H9 (cell line): ENCODE results near the gene ITGA2. TPM values are rescaled to one million over a fixed set of nuclear protein-coding genes. Genes with fewer than 3 reads are reported as not detected.

Experiments used
- DNase-seq: peaks from one replicate; pipeline ENCODE4 v3.0.0-alpha.2; 2017
- H2AFZ ChIP-seq: one replicate; pipeline ENCODE4 v1.6.1; 2013; ENCODE audit warnings: mild to moderate bottlenecking, low read length, control low read depth, moderate library complexity
- H2AK5ac ChIP-seq: 2 replicates; pipeline ENCODE4 v1.6.1; 2013; ENCODE audit warnings: low read length, control low read depth, mixed read lengths; ENCODE audit not compliant: insufficient read length
- H2BK120ac ChIP-seq: one replicate; pipeline ENCODE4 v1.6.1; 2013; ENCODE audit warnings: low read depth, mild to moderate bottlenecking, low read length, control low read depth, inconsistent platforms; ENCODE audit not compliant: poor library complexity, severe bottlenecking
- H2BK12ac ChIP-seq: 2 replicates; pipeline ENCODE4 v1.6.1; 2013; ENCODE audit warnings: low read length, control low read depth, mixed read lengths, low read depth; ENCODE audit not compliant: insufficient read length
- H2BK15ac ChIP-seq: 2 replicates; pipeline ENCODE4 v1.6.1; 2013; ENCODE audit warnings: low read depth, low read length, control low read depth
- H2BK20ac ChIP-seq: one replicate; pipeline ENCODE4 v1.6.1; 2013; ENCODE audit warnings: low read depth, mild to moderate bottlenecking, low read length, control low read depth, inconsistent platforms; ENCODE audit not compliant: poor library complexity, severe bottlenecking
- H2BK5ac ChIP-seq: 2 replicates; pipeline ENCODE4 v1.6.1; 2013; ENCODE audit warnings: low read length, control low read depth, mixed read lengths; ENCODE audit not compliant: insufficient read length
- H3K14ac ChIP-seq: 2 replicates; pipeline ENCODE4 v1.6.1; 2013; ENCODE audit warnings: low read length, control low read depth; ENCODE audit not compliant: insufficient read depth
- H3K18ac ChIP-seq: 2 replicates; pipeline ENCODE4 v1.6.1; 2013; ENCODE audit warnings: low read depth, mild to moderate bottlenecking, mixed read lengths, low read length, control low read depth; ENCODE audit not compliant: insufficient read length
- H3K23ac ChIP-seq: 2 replicates; pipeline ENCODE4 v1.6.1; 2013; ENCODE audit warnings: low read length, control low read depth, mixed read lengths, low read depth; ENCODE audit not compliant: insufficient read length
- H3K23me2 ChIP-seq: 2 replicates; pipeline ENCODE4 v1.6.1; 2013; ENCODE audit warnings: low read depth, mild to moderate bottlenecking, mixed read lengths, low read length, control low read depth; ENCODE audit not compliant: insufficient read length, poor library complexity, severe bottlenecking
- H3K27ac ChIP-seq: 2 replicates; pipeline ENCODE4 v1.5.1; 2013; ENCODE audit warnings: low read length, control low read depth, mixed read lengths, low read depth; ENCODE audit not compliant: insufficient read length
- H3K27me3 ChIP-seq: 2 replicates; pipeline ENCODE4 v1.6.1; 2013; ENCODE audit warnings: low read length, control low read depth, inconsistent platforms; ENCODE audit not compliant: insufficient read depth
- H3K4ac ChIP-seq: 2 replicates; pipeline ENCODE4 v1.6.1; 2013; ENCODE audit warnings: low read depth, mild to moderate bottlenecking, control low read depth, inconsistent platforms, low read length, moderate library complexity
- H3K4me1 ChIP-seq: 2 replicates; pipeline ENCODE4 v1.6.1; 2013; ENCODE audit warnings: low read length, control low read depth, inconsistent platforms; ENCODE audit not compliant: insufficient read depth
- H3K4me2 ChIP-seq: 2 replicates; pipeline ENCODE4 v1.6.1; 2013; ENCODE audit warnings: low read length, control low read depth, mixed read lengths; ENCODE audit not compliant: insufficient read length, insufficient read depth
- H3K56ac ChIP-seq: 2 replicates; pipeline ENCODE4 v1.6.1; 2013; ENCODE audit warnings: low read depth, mild to moderate bottlenecking, mixed read lengths, low read length, control low read depth; ENCODE audit not compliant: insufficient read length
- H3K79me1 ChIP-seq: 2 replicates; pipeline ENCODE4 v1.6.1; 2013; ENCODE audit warnings: low read depth, mild to moderate bottlenecking, moderate library complexity, low read length, control low read depth, inconsistent platforms; ENCODE audit not compliant: insufficient read depth, poor library complexity, severe bottlenecking
- H3K79me2 ChIP-seq: 2 replicates; pipeline ENCODE4 v1.6.1; 2013; ENCODE audit warnings: low read length, control low read depth, inconsistent platforms; ENCODE audit not compliant: insufficient read depth
- H3K9ac ChIP-seq: 2 replicates; pipeline ENCODE4 v1.6.1; 2013; ENCODE audit warnings: low read length, control low read depth, mixed read lengths; ENCODE audit not compliant: insufficient read length; ENCODE audit errors: extremely low read depth
- H3K9me3 ChIP-seq: one replicate; pipeline ENCODE4 v1.6.1; 2013; ENCODE audit warnings: low read depth, low read length, inconsistent platforms; ENCODE audit not compliant: control insufficient read depth
- H3T11ph ChIP-seq: one replicate; pipeline ENCODE4 v1.6.1; 2013; ENCODE audit warnings: mild to moderate bottlenecking, low read length, control low read depth, inconsistent platforms
- H4K20me1 ChIP-seq: one replicate; pipeline ENCODE4 v1.6.1; 2013; ENCODE audit not compliant: control insufficient read depth, insufficient read length, insufficient read depth
- H4K5ac ChIP-seq: 2 replicates; pipeline ENCODE4 v1.6.1; 2013; ENCODE audit warnings: low read depth, mild to moderate bottlenecking, mixed read lengths, low read length, control low read depth; ENCODE audit not compliant: insufficient read length
- H4K8ac ChIP-seq: replicated peaks from 2 replicates; pipeline ENCODE4 v1.6.1; 2013; ENCODE audit warnings: low read length, control low read depth, mixed read lengths, low read depth; ENCODE audit not compliant: insufficient read length
- H4K91ac ChIP-seq: 2 replicates; pipeline ENCODE4 v1.6.1; 2013; ENCODE audit warnings: low read depth, mild to moderate bottlenecking, moderate library complexity, mixed read lengths, low read length, control low read depth; ENCODE audit not compliant: insufficient read length
- H3K27ac Mint-ChIP-seq, 3 experiments: 2 replicates in 2 of 3; 3 replicates in 1 of 3; pipeline ENCODE4 v1.8.0; 2020 to 2021; ENCODE audit warnings: mixed read lengths in 3 of 3, mild to moderate bottlenecking in 1 of 3, moderate library complexity in 1 of 3
- H3K27me3 Mint-ChIP-seq: 2 replicates; pipeline ENCODE4 v1.8.0; 2021; ENCODE audit warnings: low read depth, mild to moderate bottlenecking, moderate library complexity, mixed read lengths
- H3K36me3 Mint-ChIP-seq, 3 experiments: 2 replicates in 2 of 3; 3 replicates in 1 of 3; pipeline ENCODE4 v1.8.0; 2020 to 2021; ENCODE audit warnings: low read depth in 3 of 3, mixed read lengths in 3 of 3; ENCODE audit not compliant: insufficient read depth in 1 of 3
- H3K4me1 Mint-ChIP-seq, 2 experiments: 2 replicates each; pipeline ENCODE4 v1.8.0; 2020; ENCODE audit warnings: mixed read lengths in 2 of 2
- H3K4me3 Mint-ChIP-seq, 2 experiments: 2 replicates in 1 of 2; 3 replicates in 1 of 2; pipeline ENCODE4 v1.8.0; 2020 to 2021; ENCODE audit warnings: mild to moderate bottlenecking in 2 of 2, mixed read lengths in 2 of 2, moderate library complexity in 1 of 2
- H3K9me3 Mint-ChIP-seq, 2 experiments: 2 replicates in 1 of 2; 3 replicates in 1 of 2; pipeline ENCODE4 v1.8.0; 2020; ENCODE audit warnings: mild to moderate bottlenecking in 2 of 2, mixed read lengths in 2 of 2, moderate library complexity in 1 of 2
- CTCF ChIP-seq: fragments of 200-600 bp; sonication (generic); conservative IDR thresholded peaks from 3 replicates; pipeline ENCODE4 v1.8.0; 2021; ENCODE audit warnings: antibody characterized with exemption, mild to moderate bottlenecking
- WGBS: extraction: QIAGEN DNeasy Blood & Tissue Kit; methylation state at CpG from one replicate; pipeline ENCODE4 v1.1.7; 2013; ENCODE audit warnings: missing lambda C conversion rate, low lambda C conversion rate, mixed read lengths; ENCODE audit not compliant: insufficient read length; ENCODE audit errors: extremely low coverage; 5-methylcytosine and 5-hydroxymethylcytosine counted together
- total RNA-seq: library from RNA; stranded (reverse); gene quantifications from 2 replicates; pipeline ENCODE4 v1.2.1, GENCODE V29; 2021

ITGA2 gene
- total RNA-seq, 1 experiment from 2014 or later = 3.0 TPM

GRCh38 chr5:53041740-53042139 is 52.6 kb downstream of the ITGA2 start:
- no peaks in the 10 kb centered on the region for H3K79me2 ChIP-seq

More at GRCh38 chr5:53041740-53042139, 52.6 kb downstream of the ITGA2 start:
- H3K9me3 Mint-ChIP-seq = no peaks in the 10 kb centered on the region
- Histone ChIP-seq H3K4me2 (no peak overlapping the region), H2BK12ac (no peak overlapping the region), H2BK120ac (no peak overlapping the region), H3K23me2 (no peaks in the 10 kb centered on the region), H3K18ac (no peak overlapping the region), H3K27ac (no peak overlapping the region), H3K4ac (no peak overlapping the region), H2AFZ (no peak overlapping the region), H3K79me1 (no peaks in the 10 kb centered on the region), H2BK5ac (no peak overlapping the region), H4K5ac (no peak overlapping the region), H2AK5ac (no peak overlapping the region), H2BK20ac (no peak overlapping the region), H3K14ac (no peak overlapping the region), H3K27me3 (no peaks in the 10 kb centered on the region), H3K23ac (no peak overlapping the region), H4K20me1 (no peaks in the 10 kb centered on the region), H3T11ph (no peak overlapping the region), H4K8ac (no peak overlapping the region), H3K9me3 (no peaks in the 10 kb centered on the region), H3K56ac (no peak overlapping the region), H3K4me1 (no peaks in the 10 kb centered on the region), H3K9ac (no peak overlapping the region), H2BK15ac (no peak overlapping the region), H4K91ac (no peak overlapping the region)
- WGBS = no CpG with 5 or more reads among the region's 1 CpG
- no peak overlapping the region for H3K27ac Mint-ChIP-seq
- no peak for TF ChIP-seq CTCF
- no peaks in the 10 kb centered on the region for H3K27me3 Mint-ChIP-seq
- no peak overlapping the region for H3K4me3 Mint-ChIP-seq
- no peak for DNase-seq
- H3K4me1 Mint-ChIP-seq = no peaks in the 10 kb centered on the region
- H3K36me3 Mint-ChIP-seq = no peaks in the 10 kb centered on the region
